H1 (cell line): Measurements from ENCODE around the gene PSMG2. TPM values are rescaled to one million over a fixed set of nuclear protein-coding genes. Genes with fewer than 3 reads are reported as not detected.

Source experiments
- ASH2L ChIP-seq: fragments of 200-600, 300-600 bp; sonication (generic); IDR thresholded peaks from one replicate; pipeline ENCODE4 v1.7.1; 2017; ENCODE audit warnings: low read length
- ATF3 ChIP-seq: IDR thresholded peaks from 2 replicates; pipeline ENCODE4 v1.6.1; 2011; ENCODE audit warnings: low read depth, mild to moderate bottlenecking, low read length; ENCODE audit not compliant: insufficient read depth
- EP300 ChIP-seq, 2 experiments: IDR thresholded peaks; 1 replicate in 1 of 2; 2 replicates in 1 of 2; pipeline ENCODE4 v1.6.1; 2011 to 2012; ENCODE audit warnings: low read depth in 2 of 2, low read length in 2 of 2, mild to moderate bottlenecking in 2 of 2, borderline replicate concordance in 1 of 2, inconsistent platforms in 1 of 2, moderate library complexity in 1 of 2
- EZH2 ChIP-seq: fragments of 200-600 bp; sonication (generic); IDR thresholded peaks from 2 replicates; pipeline ENCODE4 v1.7.1; 2012; ENCODE audit warnings: low read depth, mild to moderate bottlenecking, moderate library complexity, low read length, inconsistent platforms; ENCODE audit not compliant: severe bottlenecking
- GTF2F1 ChIP-seq: IDR thresholded peaks from 2 replicates; pipeline ENCODE4 v1.6.1; 2012; ENCODE audit warnings: low read depth, low read length, improper control_type of control experiment, borderline replicate concordance
- POLR2A ChIP-seq, 2 experiments: IDR thresholded peaks; 1 replicate in 1 of 2; 2 replicates in 1 of 2; pipeline ENCODE4 v1.6.1; 2011; ENCODE audit warnings: low read depth in 2 of 2, low read length in 2 of 2, mild to moderate bottlenecking in 2 of 2; ENCODE audit errors: control extremely low read depth in 1 of 2
- POLR2AphosphoS5 ChIP-seq: IDR thresholded peaks from 2 replicates; pipeline ENCODE4 v1.6.1; 2011; ENCODE audit warnings: low read depth, low read length
- polyA plus RNA-seq, 7 experiments: library from polyadenylated mRNA; depleted of rRNA in 3 of 7; stranded (reverse) in 5 of 7; unstranded in 2 of 7; fragments of >200 nt in 5 of 7; fragments of 200-250 nt in 2 of 7; gene quantifications; 1 replicate in 5 of 7; 2 replicates in 1 of 7; 4 replicates in 1 of 7; pipeline versions ENCODE4 v1.2.1 to v1.2.3, GENCODE V29; 2011 to 2013; ENCODE audit warnings: missing spikeins in 2 of 7, mixed read lengths in 2 of 7
- total RNA-seq: library from RNA; stranded (reverse); fragmentation: NEBNext Ultra II Directional; extraction: Animal tissue kit (Norgen Biotek cat#: 25700); gene quantifications from 2 replicates; pipeline ENCODE4 v1.2.1, GENCODE V29; 2021
- TF ChIP-seq, protein P1 (sequence below): IDR thresholded peaks from 2 replicates; pipeline ENCODE4 v1.6.1; 2012; ENCODE audit warnings: inconsistent platforms

The PSMG2 gene
- total and polyA plus RNA-seq, 2 of the 8 experiments (the other 6 are each of a cell fraction or from before 2014, with no cell fraction given), result 52.9 to 79.3 TPM

- no peak for TF ChIP-seq ATF3
- TF ChIP-seq ASH2L, result no peak
- TF ChIP-seq POLR2AphosphoS5, result no peak
- TF ChIP-seq, protein P1, sequence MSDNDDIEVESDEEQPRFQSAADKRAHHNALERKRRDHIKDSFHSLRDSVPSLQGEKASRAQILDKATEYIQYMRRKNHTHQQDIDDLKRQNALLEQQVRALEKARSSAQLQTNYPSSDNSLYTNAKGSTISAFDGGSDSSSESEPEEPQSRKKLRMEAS, result no peak
- no peak for TF ChIP-seq GTF2F1
- TF ChIP-seq EP300 (IDR thresholded peaks at IDR 0.05; ENCODE audit: borderline replicate concordance in 1 of 2, low read depth in 2 of 2, low read length in 2 of 2), result no peak
- TF ChIP-seq EZH2, result no peak
- TF ChIP-seq POLR2A (IDR thresholded peaks at IDR 0.05; ENCODE audit: control extremely low read depth in 1 of 2, low read depth in 2 of 2, low read length in 2 of 2), result no peak
Observed at GRCh38 chr18:12679183-12679786, 23.6 kb upstream of the PSMG2 start (continued).
